NCI-H187 treated with DMSO at 0.1 percent for 48 hours (cell line): Measurements from ENCODE around the gene TP53I11.

Experiments
- DNase-seq: peaks from one replicate; lab custom pipeline; 2025; lab: John Stamatoyannopoulos, UW

Gene TP53I11

DNA sequence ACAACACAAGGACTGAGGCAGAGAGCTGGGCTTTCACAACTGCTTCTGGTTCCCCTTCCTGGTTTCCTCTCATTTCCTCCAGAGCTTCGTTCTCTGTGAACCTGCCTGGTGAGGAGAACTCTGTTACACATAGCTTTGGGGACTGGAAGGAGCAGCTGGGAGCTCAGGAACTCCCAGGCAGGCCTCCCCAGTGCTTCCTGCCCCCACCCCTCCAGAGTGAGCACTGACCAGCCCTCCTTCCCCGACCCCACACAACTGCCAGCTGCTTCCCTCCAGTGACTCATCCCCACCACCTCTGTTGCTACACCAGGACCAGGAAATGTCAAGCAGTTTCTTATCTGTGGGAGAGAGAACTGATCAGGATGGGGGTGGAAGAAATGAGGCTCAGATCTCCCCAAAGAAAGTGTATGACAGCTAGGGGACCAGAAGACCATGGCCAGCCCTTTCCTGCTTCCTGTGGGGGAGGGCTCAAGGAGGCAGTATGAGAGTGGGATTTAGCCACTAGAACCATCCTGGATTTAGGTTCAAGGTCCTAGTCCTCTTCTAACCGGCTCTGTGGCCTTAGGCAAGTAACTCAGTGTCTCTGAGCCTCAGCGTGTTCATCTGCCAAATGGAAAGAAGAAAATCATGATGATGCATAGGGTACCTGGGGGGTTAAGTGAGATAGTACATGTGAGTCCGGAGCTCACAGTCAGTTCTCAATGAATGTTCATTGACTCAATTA is 4.5 kb upstream of the TP53I11 start:
- DNase-seq: no peak

- DNase-seq: no peak
Observed at GRCh38 chr11:44954051-44954906, 3.6 kb upstream of the TP53I11 start.

GRCh38 chr11:44952500-44953260 is 2.0 kb upstream of the TP53I11 start:
- no peak for DNase-seq

- DNase-seq: no peak
Observed at GRCh38 chr11:44952082-44952481, 1.4 kb upstream of the TP53I11 start.

DNA sequence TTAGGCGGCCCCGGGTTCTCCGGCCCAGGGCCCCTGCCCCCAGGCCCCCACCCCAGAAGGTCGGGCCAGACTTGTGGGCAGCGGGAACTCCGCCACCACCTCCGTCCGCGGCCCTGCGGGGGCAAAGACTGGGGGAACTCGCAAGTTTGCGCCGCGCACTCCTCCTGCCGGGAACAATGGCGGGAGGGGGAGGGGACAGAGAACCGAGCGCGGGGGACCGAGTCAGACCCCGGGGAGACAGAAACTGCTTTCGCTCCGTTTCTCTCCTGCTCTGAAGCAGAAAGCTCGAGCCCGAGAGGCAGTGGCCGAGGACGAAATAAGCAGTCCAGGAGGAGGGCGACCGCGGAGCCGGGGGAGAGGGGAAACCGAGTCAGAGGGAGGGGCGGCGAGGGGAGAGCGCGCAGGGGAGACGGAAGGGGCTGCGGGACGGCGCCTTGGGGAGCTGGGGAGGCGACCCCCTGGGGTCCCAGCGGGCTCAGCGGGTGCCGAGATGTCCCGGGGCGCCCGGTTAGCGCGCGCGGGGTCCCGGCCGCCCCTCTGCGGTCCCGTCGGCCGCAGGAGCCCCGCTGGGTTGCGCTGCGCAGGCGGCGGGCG is 555 bp downstream of the TP53I11 start:
- no peak for DNase-seq

GRCh38 chr11:44949160-44950030 is 1.3 kb downstream of the TP53I11 start:
- DNase-seq: no peak

- DNase-seq: no peak
Observed at GRCh38 chr11:44948155-44948554, 2.5 kb downstream of the TP53I11 start.

DNA sequence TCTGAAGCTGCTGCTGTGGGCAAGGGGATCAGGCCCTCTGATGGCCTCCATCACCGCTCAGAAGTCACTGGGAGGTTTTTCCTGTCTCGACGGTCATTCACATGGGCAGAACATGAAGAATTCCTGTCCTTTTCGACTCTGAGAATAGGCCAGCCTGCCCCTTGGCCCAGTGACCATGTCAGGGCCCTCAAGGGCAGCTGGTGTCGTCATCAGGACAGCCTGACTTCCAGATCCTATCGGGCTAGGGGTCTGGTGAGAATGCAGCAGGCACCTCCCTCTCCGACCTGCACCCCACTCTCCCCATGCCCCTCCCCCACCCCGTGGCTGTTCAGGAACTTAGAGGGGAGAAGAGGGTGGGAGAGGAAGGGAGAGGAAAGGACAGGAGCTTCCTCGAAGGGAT is 3.6 kb downstream of the TP53I11 start:
- no peak for DNase-seq

GRCh38 chr11:44946263-44946662 is 4.4 kb downstream of the TP53I11 start:
- DNase-seq: no peak

DNA sequence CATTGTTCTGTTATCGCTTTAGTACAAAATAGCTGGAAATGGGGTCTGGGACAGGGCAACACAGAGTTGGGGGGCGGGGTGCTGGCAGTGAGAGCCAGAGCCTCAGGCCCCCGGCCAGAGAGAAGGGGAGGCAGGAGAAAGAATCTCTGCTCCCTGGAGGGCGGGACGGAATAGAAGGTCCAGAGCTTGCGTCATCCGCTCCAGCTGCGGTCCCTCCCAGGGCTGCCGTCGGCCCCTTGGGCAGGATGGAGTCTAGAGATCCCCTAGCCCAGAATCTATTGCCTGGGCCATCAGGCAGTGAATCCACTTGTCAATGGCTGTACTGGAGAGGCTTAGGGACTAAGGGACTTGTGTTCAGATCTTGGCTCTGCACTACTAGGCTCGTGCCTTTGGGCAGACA is 5.0 kb downstream of the TP53I11 start:
- DNase-seq: no peak

DNA sequence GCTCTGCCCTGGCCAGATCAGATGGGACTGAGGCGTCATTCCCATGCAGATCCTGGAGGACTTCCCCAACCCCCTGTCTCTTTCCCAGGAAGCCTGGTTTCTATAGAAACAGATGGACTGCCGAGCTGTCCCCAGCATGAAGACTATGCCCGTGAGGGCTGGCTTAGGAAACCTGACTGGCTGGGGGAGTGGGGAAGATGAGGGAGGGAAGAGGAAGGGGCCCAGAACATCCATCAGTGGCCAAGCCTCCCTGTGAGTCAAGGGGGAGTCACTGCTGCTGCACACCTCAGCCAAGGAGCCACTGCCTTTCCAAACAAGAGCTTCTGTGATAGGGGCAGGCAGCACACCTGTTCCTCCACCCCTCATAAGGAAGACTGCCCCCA is 5.8 kb downstream of the TP53I11 start:
- DNase-seq: no peak

DNA sequence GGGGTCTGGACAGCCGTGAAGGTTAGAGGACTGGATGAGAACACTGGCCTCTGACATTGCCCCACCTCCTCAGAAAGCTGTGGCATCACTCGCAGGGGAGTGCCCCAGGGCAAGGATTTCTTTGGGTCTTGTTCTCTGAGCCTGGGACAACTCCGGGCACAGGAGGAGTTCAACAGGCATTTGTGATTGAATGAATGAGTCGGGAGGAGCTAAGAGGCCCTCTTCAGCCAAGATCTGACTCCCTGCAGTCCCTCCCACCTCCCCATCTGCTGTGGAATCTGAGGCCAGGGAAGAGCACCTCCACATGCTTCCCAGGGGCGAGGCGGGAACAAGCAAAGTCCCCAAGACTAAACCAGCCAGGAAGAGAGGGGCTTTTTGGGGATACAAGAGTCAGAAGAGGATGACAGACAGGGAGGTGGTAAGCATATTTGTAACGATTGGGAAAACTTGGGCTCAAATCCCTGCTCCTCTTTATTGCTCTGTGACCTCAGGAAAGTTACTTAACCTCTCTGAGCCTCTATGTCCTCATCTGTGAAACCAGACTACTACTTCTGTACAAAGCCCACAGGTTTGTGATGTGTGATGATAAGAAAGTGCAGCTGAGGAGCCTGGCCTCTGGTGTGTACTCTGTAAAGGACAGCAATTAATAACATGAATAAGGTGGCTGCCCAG is 6.4 kb downstream of the TP53I11 start:
- DNase-seq: no peak

- peak; percentile 58 for DNase-seq
Observed at GRCh38 chr11:44943696-44944095, 7.0 kb downstream of the TP53I11 start.

- DNase-seq: peak; percentile 55
Observed at GRCh38 chr11:44943118-44943517, 7.6 kb downstream of the TP53I11 start.

GRCh38 chr11:44942029-44942955 is 8.4 kb downstream of the TP53I11 start:
- no peak for DNase-seq

DNA sequence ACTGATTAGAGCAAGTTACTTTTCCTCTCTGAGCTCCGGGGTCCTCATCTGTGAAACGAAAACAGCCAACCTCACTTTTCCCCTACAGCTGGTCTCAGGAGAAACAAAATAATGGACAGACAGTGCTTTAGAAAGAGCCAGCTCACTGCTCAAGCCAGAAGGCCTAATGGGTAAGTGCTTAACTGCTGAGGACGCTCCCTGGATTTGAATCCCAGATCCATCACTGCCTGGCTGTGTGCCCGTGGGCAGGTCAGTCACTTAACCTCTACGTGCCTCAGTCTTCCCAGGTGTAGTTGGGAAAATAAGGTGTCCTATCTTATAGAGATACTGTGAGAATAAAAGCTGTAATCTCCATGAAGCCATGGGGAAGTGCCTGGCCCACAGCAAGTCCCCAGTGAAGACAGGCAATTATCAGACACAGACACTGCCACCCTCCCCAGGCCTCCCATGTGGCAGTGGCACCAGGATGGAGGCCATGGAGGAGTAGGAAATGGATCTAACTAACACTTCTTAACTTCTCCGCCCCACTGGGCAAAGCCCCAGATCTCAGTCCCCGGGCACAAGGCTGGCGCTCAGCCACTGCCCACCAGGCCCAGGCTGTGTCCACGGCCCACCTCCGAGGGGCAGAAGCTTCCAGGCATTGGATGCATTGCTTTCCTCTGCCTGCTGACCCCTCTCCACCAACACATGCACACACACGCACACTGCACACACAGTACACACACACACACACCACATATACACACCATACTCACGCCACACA is 9.2 kb downstream of the TP53I11 start:
- DNase-seq: no peak

- DNase-seq: no peak
Observed at GRCh38 chr11:44940835-44941234, 9.8 kb downstream of the TP53I11 start.

- DNase-seq: no peak
Observed at GRCh38 chr11:44940404-44940803, 10.3 kb downstream of the TP53I11 start.
